GM13977 (cell line): ENCODE data around the gene ERRFI1.

Experiments
- DNase-seq: peaks from one replicate; pipeline ENCODE4 v3.0.0; 2012; ENCODE audit warnings: low spot score
- in situ Hi-C: fragments of 300-500 bp; cut with MboI; formaldehyde crosslinking; loops from one replicate; pipeline ENCODE4 v1.12.0; 2022; ENCODE audit warnings: low sequenced_read_pairs, low pct_unique_long_range_greater_than_20kb, mixed read lengths, inconsistent platforms; ENCODE audit not compliant: unreplicated experiment
- TF ChIP-seq, protein P1 (sequence below): IDR thresholded peaks from 2 replicates; pipeline ENCODE4 v1.5.1; 2012; ENCODE audit warnings: mild to moderate bottlenecking, control low read depth; ENCODE audit not compliant: insufficient read depth; ENCODE audit errors: extremely low read depth, missing control alignments

Gene ERRFI1

DNA sequence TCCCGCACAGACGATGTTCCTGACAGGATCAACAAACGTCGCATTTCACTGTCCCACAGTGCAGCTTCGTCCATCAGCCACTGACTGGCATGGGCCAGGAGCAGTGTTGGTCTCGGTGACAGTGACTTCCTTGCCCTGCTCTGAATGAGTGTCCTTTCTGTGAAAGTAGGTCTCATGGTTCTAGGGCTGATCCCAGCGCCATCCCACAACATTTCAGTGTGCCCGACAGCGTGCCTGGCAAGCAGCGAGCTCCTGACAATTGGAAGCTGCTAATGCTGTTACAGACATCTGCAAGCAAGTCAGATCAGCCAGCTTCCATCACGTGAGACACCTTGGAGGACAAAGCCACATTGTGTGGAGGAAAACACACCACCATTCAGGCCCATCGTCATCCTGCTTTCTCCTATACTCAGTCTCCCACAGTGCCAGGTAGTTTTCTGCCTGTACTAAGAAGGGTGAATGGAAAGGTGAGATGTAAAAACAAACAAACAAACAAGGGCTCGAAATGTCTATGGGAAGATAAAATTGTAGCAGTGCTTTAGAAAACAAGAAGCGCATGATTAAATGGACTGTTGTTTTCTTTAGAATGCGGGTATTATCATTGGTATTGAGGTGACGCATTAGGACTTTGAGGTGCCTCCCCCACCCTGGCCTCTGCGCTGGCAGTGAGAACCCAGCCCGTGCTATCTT lies 21.9 kb downstream of the ERRFI1 start:
- in situ Hi-C loops = no loop called here
- no peak for DNase-seq
- TF ChIP-seq, protein P1, sequence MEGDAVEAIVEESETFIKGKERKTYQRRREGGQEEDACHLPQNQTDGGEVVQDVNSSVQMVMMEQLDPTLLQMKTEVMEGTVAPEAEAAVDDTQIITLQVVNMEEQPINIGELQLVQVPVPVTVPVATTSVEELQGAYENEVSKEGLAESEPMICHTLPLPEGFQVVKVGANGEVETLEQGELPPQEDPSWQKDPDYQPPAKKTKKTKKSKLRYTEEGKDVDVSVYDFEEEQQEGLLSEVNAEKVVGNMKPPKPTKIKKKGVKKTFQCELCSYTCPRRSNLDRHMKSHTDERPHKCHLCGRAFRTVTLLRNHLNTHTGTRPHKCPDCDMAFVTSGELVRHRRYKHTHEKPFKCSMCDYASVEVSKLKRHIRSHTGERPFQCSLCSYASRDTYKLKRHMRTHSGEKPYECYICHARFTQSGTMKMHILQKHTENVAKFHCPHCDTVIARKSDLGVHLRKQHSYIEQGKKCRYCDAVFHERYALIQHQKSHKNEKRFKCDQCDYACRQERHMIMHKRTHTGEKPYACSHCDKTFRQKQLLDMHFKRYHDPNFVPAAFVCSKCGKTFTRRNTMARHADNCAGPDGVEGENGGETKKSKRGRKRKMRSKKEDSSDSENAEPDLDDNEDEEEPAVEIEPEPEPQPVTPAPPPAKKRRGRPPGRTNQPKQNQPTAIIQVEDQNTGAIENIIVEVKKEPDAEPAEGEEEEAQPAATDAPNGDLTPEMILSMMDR = no peak

DNA sequence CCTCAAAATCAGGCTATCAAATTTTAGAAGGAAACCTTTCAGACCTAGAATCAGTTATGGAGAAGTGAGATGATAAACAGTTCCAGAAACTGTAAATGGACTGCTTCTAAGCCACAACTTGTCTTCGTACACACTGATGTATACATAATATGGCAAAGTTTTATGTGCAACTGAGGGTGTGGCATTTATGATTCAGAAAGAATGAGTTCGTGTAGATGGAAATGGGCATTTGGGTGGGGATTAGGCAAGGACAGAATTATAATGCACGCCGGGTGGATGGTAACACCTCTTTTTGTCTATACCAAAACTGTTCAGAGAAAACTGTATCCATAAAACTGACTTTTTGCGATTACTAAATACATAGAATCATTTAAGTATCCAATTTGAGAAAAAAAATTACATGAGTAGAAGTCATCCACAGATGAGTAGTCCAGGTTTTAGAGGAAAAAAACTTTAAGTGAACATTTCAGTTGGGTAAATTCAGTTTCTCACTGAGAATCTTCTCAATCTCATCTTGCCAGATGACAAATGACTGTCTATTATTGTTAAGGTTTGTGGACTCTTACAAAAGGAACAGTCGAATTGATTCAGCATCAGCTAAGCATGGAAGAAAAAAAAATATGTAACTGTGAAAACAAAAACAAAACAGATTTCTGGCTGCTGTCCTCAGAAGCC lies 22.5 kb downstream of the ERRFI1 start:
- in situ Hi-C loops = no loop called here
- DNase-seq = no peak
- TF ChIP-seq, protein P1 = no peak

DNA sequence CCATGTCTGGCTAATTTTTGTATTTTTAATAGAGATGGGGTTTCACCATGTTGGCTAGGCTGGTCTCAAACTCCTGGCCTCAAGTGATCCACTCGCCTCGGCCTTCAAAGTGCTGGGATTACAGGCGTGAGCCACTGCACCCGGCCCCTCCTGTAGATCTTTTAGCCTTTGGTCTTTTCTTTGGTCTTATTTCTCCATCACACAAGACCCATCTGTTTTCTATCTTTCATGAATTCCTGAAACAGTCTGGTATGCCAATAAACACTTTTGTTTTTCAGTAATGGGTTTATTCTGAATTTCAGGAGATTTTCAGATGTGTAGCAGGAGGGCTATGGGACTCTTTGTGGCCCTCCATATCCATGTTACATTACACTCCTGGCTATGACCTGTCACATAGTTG lies 23.2 kb downstream of the ERRFI1 start:
- in situ Hi-C loops = no loop called here

DNA sequence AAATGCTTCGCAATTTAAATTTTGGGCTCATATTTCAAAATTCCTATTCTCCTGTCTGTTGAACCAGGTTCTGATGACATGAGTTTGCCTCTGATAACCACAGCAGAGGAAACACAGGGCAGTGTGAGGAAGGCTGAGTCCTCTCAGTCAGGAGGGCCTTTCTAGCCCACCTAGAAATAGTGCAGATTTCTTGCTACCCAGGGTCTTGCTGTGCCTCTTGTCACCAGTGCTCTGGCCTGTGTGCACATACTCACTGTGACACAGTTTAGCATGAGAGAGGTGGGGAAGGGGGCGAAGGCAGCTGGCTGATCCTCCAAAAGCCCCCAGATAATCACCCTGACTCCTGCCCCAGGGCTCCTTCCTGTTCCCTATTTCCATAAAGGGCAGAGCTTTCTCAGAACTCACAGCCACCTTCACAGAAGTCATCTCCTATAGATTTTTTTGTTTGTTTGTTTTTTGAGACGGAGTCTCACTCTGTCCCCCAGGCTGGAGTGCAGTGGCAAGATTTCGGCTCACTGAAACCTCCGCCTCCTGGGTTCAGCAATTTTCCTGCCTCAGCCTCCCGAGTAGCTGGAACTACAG lies 23.7 kb downstream of the ERRFI1 start:
- TF ChIP-seq, protein P1 = no peak
- in situ Hi-C loops = no loop called here
- DNase-seq = no peak

More for the DNA sequence above, 23.2 kb downstream of the ERRFI1 start:
- TF ChIP-seq, protein P1 = no peak
- no peak for DNase-seq

DNA sequence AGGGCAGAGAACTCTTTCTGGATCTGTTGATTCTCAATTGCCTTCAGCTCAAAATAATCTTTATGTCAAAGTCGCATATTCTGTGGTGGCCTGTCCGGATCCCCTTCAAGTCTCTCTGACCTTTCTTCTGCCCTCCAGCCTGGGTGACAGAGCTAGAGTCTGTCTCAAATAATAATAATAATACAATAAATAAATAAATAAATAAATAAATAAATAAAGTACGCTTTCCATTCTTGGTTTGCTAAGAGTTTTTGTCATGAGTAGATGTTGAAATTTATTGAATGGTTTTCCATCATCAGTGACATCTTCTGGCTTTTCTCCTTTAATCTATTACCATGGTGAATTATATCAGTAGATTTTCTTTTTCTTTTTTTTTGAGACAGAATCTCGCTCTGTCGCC lies 30.7 kb downstream of the ERRFI1 start:
- TF ChIP-seq, protein P1 = no peak
- no peak for DNase-seq
- in situ Hi-C loops = no loop called here

DNA sequence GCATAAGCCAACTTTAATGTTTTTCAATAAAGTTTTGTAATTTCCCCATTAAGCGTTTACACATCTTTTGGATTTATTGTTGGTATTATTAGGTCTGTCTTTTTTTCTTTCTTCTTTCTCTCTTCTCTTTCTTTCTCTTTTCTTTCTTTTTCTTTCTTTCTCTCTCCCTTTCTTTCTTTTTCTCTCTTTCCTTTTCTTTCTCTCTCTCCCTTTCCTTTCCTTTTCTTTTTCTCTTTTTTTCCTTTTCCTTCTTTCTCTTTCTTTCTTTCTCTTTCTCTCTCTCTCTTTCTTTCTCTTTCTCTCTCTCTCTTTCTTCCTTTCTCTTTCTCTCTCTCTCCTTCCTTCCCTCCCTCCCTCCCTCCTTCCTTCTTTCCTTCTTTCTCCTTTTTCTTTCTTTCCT lies 31.3 kb downstream of the ERRFI1 start:
- TF ChIP-seq, protein P1 = no peak
- in situ Hi-C loops = no loop called here
- no peak for DNase-seq
